Bronchial epithelial cell (primary cell): ENCODE measurements around the gene FBXO2. TPM values are rescaled to one million over a fixed set of nuclear protein-coding genes. Genes with fewer than 3 reads are reported as not detected.

Source experiments
- total RNA-seq: library from RNA; depleted of rRNA; stranded (reverse); fragments of >200 nt; gene quantifications from 2 replicates; pipeline ENCODE4 v1.2.1, GENCODE V29; 2014

FBXO2 gene
- total RNA-seq, 1 donor from 2014 or later = 49.5 TPM

Other genes with a start within 250 kb of the FBXO2 start
- gene DISP3, start 175.3 kb downstream of the FBXO2 start, total RNA-seq = not detected in 2 replicates
- gene FBXO44, start 448 bp upstream of the FBXO2 start, total RNA-seq = 9.0 and 14.7 TPM in 2 replicates
- 13.2 and 14.2 TPM in 2 replicates for gene FBXO6, start 9.8 kb upstream of the FBXO2 start, total RNA-seq
- gene MAD2L2, start 26.7 kb upstream of the FBXO2 start, total RNA-seq = 41.6 and 44.5 TPM in 2 replicates
- gene DRAXIN, start 37.3 kb upstream of the FBXO2 start, total RNA-seq = not detected in 2 replicates
- gene AGTRAP, start 81.7 kb upstream of the FBXO2 start, total RNA-seq = 48.4 and 55.3 TPM in 2 replicates
- not detected in 2 replicates for gene C1orf167, start 107.8 kb upstream of the FBXO2 start, total RNA-seq
- gene MTHFR, start 151.5 kb upstream of the FBXO2 start, total RNA-seq = 16.3 and 21.6 TPM in 2 replicates
- gene CLCN6, start 151.8 kb upstream of the FBXO2 start, total RNA-seq = 4.5 and 6.6 TPM in 2 replicates
- gene NPPA, start 193.4 kb upstream of the FBXO2 start, total RNA-seq = not detected in 2 replicates
- gene NPPB, start 204.5 kb upstream of the FBXO2 start, total RNA-seq = not detected in 2 replicates